ENCODE data around the gene FKBP7. TPM values are rescaled to one million over a fixed set of nuclear protein-coding genes. Genes with fewer than 3 reads are reported as not detected.

FKBP7 gene
- total and polyA plus RNA-seq, 2 of the 8 experiments (the other 6 are each of a cell fraction or from before 2014, with no cell fraction given): 3.6 to 7.0 TPM

DNA sequence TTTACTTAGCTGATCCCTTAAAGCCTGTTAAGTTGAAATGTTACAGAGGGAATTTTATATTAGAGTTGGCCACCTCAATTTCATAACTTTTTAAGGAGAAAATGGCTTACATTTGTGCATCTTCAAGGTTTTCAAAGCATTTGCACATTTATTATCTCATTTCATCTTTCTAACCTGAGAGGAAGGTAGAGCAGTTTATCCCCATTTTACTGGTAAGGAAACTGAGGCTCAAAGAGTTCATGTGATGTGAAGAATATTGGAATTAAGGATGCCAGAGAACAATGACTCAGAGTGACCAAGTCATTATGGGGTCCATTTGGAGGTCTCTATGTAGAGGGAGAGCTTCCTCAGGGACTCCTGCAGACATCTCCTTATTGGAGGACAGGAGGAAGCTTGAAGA lies 62.4 kb downstream of the FKBP7 start:
- Histone ChIP-seq H3K4me2 (ENCODE audit: insufficient read depth in 1 of 2, low read depth in 2 of 2, low read length in 2 of 2) (no peak overlapping the region), H3K18ac (ENCODE audit: extremely low read depth, low read length) (no peak overlapping the region), H3K23me2 (ENCODE audit: low read depth, low read length) (no peaks in the 10 kb centered on the region; the same call in 1 of the 2 replicates), H3K36me3 (ENCODE audit: control insufficient read depth in 2 of 4, insufficient read depth in 4 of 4, low read length in 3 of 4) (no peaks in the 10 kb centered on the region), H2BK15ac (ENCODE audit: low read length) (no peak overlapping the region), H3K4me3 (ENCODE audit: extremely low read depth in 1 of 4, insufficient read depth in 2 of 4, low read depth in 3 of 4, low read length in 4 of 4) (no peak overlapping the region), H2BK20ac (ENCODE audit: low read length) (no peak overlapping the region), H3K9me3 (ENCODE audit: insufficient read depth in 2 of 2, low read depth in 1 of 2, low read length in 1 of 2) (no peaks in the 10 kb centered on the region), H2AFZ (ENCODE audit: low read length) (no peak overlapping the region), H2BK5ac (ENCODE audit: low read depth, low read length) (no peak overlapping the region), H3K56ac (replicated peaks; ENCODE audit: insufficient read length, low read depth, low read length) (no peak overlapping the region), H4K5ac (ENCODE audit: insufficient read length, low read depth, low read length) (no peak overlapping the region), H2BK120ac (replicated peaks; ENCODE audit: low read depth, low read length) (no peak overlapping the region), H3K79me2 (ENCODE audit: control insufficient read depth in 1 of 2, insufficient read depth in 2 of 2, low read length in 2 of 2) (no peaks in the 10 kb centered on the region), H3K27ac (ENCODE audit: low read depth, low read length) (no peak overlapping the region), H3K23ac (ENCODE audit: insufficient read length) (no peak overlapping the region), H2BK12ac (ENCODE audit: low read depth, low read length) (no peak overlapping the region), H3K27me3 (replicated peaks in 1 of 4; ENCODE audit: control insufficient read depth in 3 of 4, extremely low read depth in 1 of 4, insufficient read depth in 3 of 4, low read length in 3 of 4) (no peaks in the 10 kb centered on the region), H3K79me1 (ENCODE audit: low read depth, low read length) (no peaks in the 10 kb centered on the region), H3K4ac (replicated peaks; ENCODE audit: insufficient read length, low read depth, low read length) (no peak overlapping the region), H2AK5ac (ENCODE audit: low read depth, low read length) (no peak overlapping the region), H4K20me1 (replicated peaks in 1 of 2; ENCODE audit: control insufficient read depth in 1 of 2, insufficient read depth in 2 of 2, low read length in 2 of 2) (no peaks in the 10 kb centered on the region), H3K9ac (replicated peaks in 1 of 4; ENCODE audit: extremely low read depth in 1 of 4, low read depth in 3 of 4, low read length in 3 of 4) (peak overlapping the region in 1 of 4 experiments; percentile 8; a peak in 1 of 7 replicates), H4K91ac (replicated peaks; ENCODE audit: insufficient read length, low read length) (no peak overlapping the region), H4K8ac (ENCODE audit: extremely low read depth, insufficient read depth, low read length) (no peak overlapping the region), H3K4me1 (replicated peaks in 1 of 4; ENCODE audit: control insufficient read depth in 3 of 4, insufficient read depth in 4 of 4, low read length in 3 of 4) (peaks cover 0 to 2% (median 0%) of the 10 kb centered on the region in 4 experiments; a peak in 1 of 7 replicates), H3K14ac (ENCODE audit: insufficient read length) (no peak overlapping the region)
- CTCF ChIA-PET (ENCODE audit: partially characterized antibody): interaction anchor here (0.8 to 7.9 kb wide), 8 partner anchors 12 to 305 kb away, joined by 3 to 64 read pairs (median 5); no protein-coding TSS in a partner anchor
- no peak for FAIRE-seq
- no peak for DNase-seq (ENCODE audit: low read depth in 1 of 2, low spot score in 2 of 2)
- POLR2A ChIA-PET (ENCODE audit: partially characterized antibody): interaction anchor here (1.1 to 1.2 kb wide), 2 partner anchors 15 to 35 kb away, joined by 3 read pairs; partner anchors contain the start of genes PJVK and PRKRA
- TF ChIP-seq CBX5 (IDR thresholded peaks at IDR 0.05; ENCODE audit: low read depth, low read length) (no peak), EZH2 (IDR thresholded peaks at IDR 0.05; ENCODE audit: low read depth, low read length, severe bottlenecking) (no peak), ATF3 (IDR thresholded peaks at IDR 0.05; ENCODE audit: insufficient read depth, low read depth, low read length) (no peak), CEBPB (IDR thresholded peaks at IDR 0.05; ENCODE audit: low read depth, low read length) (no peak), TCF12 (IDR thresholded peaks at IDR 0.05; ENCODE audit: low read depth, low read length) (no peak), YY1 (IDR thresholded peaks at IDR 0.05; ENCODE audit: low read depth, low read length) (no peak), POU5F1 (IDR thresholded peaks at IDR 0.05; ENCODE audit: low read depth, low read length) (no peak), CTBP2 (IDR thresholded peaks at IDR 0.05; ENCODE audit: borderline replicate concordance, insufficient read depth, insufficient read length, low read length) (no peak), SP2 (IDR thresholded peaks at IDR 0.05; ENCODE audit: low read length) (no peak), RFX5 (IDR thresholded peaks at IDR 0.05; ENCODE audit: borderline replicate concordance, low read depth, low read length) (no peak), KDM4A (IDR thresholded peaks at IDR 0.05; ENCODE audit: low read depth, low read length, severe bottlenecking) (no peak), HDAC2 (IDR thresholded peaks at IDR 0.05; ENCODE audit: borderline replicate concordance in 1 of 2, low read depth in 2 of 2, low read length in 2 of 2) (no peak), GABPA (IDR thresholded peaks at IDR 0.05; ENCODE audit: borderline replicate concordance, insufficient read depth, low read length) (no peak), RNF2 (IDR thresholded peaks at IDR 0.05; ENCODE audit: borderline replicate concordance, low read depth, low read length, missing control alignments, poor library complexity, severe bottlenecking) (no peak)

Measured in H1 (cell line).